ENCODE results near the gene RBM33.

GRCh38 chr7:155646669-155647068 lies 2.2 kb downstream of the RBM33 start:
- TF ChIP-seq CTCF (IDR thresholded peaks at IDR 0.05; ENCODE audit: low read length), result no peak
- TF ChIP-seq EZH2 (optimal IDR thresholded peaks at IDR 0.05; ENCODE audit: low read depth, low read length), result no peak
- no peak for TF ChIP-seq EZH2phosphoT487 (IDR thresholded peaks at IDR 0.05; ENCODE audit: low read length)
